HG03064 (cell line): ENCODE measurements around the gene SDC4.

ENCODE experiments used
- ATAC-seq: cut with Tn5 transposase; IDR thresholded peaks from one replicate; pipeline ENCODE4 v1.9.1; 2021; ENCODE audit warnings: low read depth; ENCODE audit not compliant: unreplicated experiment

The SDC4 gene

GRCh38 chr20:45347936-45348778, at the start of gene SDC4:
Gene SDC4, minus strand, starts transcription at chr20:45348424. Its CDS starts 40 bp downstream, at chr20:45348384.
- ATAC-seq: no peak

- no peak for ATAC-seq
Measured at GRCh38 chr20:45395114-45395415, 46.8 kb upstream of the SDC4 start.

- ATAC-seq: no peak
Measured at GRCh38 chr20:45394221-45395113, 46.2 kb upstream of the SDC4 start.

GRCh38 chr20:45392733-45393132, 44.5 kb upstream of the SDC4 start:
- no peak for ATAC-seq

- no peak for ATAC-seq
Measured at GRCh38 chr20:45391559-45391958, 43.3 kb upstream of the SDC4 start.

GRCh38 chr20:45390931-45391330, 42.7 kb upstream of the SDC4 start:
- ATAC-seq: no peak

GRCh38 chr20:45387274-45387673, 39.0 kb upstream of the SDC4 start:
- ATAC-seq: no peak

GRCh38 chr20:45378191-45378590, 30.0 kb upstream of the SDC4 start, which contains the start of gene TP53TG5:
Gene TP53TG5, minus strand, starts transcription at chr20:45378325. Its CDS starts 89 bp downstream, at chr20:45378236.
- no peak for ATAC-seq

GRCh38 chr20:45377269-45377668, 29.0 kb upstream of the SDC4 start:
- no peak for ATAC-seq

- no peak for ATAC-seq
Measured at GRCh38 chr20:45374966-45375365, 26.7 kb upstream of the SDC4 start.

GRCh38 chr20:45374101-45374467, 25.9 kb upstream of the SDC4 start:
- no peak for ATAC-seq

GRCh38 chr20:45373353-45374100, 25.3 kb upstream of the SDC4 start:
- ATAC-seq: no peak

GRCh38 chr20:45372646-45373352, 24.6 kb upstream of the SDC4 start:
- ATAC-seq: no peak

- ATAC-seq: no peak
Measured at GRCh38 chr20:45372241-45372640, 24.0 kb upstream of the SDC4 start.

- ATAC-seq: no peak
Measured at GRCh38 chr20:45370571-45371160, 22.4 kb upstream of the SDC4 start.

- ATAC-seq: peak; percentile 82
Measured at GRCh38 chr20:45368221-45368980, 20.2 kb upstream of the SDC4 start.

GRCh38 chr20:45367126-45367525, 18.9 kb upstream of the SDC4 start:
- ATAC-seq: no peak

GRCh38 chr20:45366631-45367030, 18.4 kb upstream of the SDC4 start:
- no peak for ATAC-seq

- no peak for ATAC-seq
Measured at GRCh38 chr20:45366192-45366591, 18.0 kb upstream of the SDC4 start.
